Stimulated activated CD8-positive, alpha-beta memory T cell treated with anti-CD3 and anti-CD28 coated beads, Interleukin-4, amount 100 ng/mL, for 48 hours (primary cell): ENCODE data around the gene VARS2.
"Not testable (repeated sequence)": the region's sequence is repeated elsewhere in the genome, so short reads cannot be mapped to it uniquely, and the experiment has no call there.

Source experiments
- DNase-seq: peaks from one replicate; pipeline ENCODE4 v3.0.0-alpha.2; 2020

VARS2 gene

DNA sequence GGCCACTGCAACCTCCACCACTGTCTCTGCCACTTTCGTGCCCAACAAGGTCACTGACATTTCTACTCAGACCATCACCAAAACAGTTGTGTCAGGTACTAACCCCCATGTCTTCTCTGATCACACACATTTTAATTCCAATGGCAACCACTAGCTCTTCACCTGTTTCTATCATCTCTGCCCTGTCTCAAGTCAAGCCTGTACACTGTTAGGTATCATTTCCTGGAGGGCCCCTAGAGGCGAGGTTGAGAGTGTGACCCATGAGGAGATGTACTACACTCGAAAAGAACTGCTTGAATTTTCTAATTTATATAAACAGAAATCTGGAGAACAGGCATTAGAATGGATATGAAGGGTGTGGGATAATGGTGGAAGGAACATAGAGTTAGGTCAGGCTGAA, 52.1 kb downstream of the VARS2 start:
- no peak for DNase-seq

DNA sequence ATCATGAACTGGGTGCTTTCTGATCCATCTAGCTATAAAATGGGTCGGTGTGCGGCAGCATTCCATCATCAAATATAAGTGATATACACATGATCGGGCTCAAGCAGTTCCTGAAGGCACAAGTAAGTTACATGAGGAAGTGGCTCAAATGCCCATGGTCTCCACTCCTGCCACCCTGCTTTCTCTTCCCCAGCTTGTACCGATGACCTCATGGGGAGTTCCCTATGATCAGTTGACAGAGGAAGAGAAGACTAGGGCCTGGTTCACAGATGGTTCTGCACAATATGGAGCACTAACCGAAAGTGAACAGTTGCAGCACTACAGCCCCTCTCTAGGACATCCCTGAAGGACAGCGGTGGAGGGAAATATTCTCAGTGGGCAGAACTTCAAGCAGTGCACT, 55.1 kb downstream of the VARS2 start:
- DNase-seq = not testable (repeated sequence)

DNA sequence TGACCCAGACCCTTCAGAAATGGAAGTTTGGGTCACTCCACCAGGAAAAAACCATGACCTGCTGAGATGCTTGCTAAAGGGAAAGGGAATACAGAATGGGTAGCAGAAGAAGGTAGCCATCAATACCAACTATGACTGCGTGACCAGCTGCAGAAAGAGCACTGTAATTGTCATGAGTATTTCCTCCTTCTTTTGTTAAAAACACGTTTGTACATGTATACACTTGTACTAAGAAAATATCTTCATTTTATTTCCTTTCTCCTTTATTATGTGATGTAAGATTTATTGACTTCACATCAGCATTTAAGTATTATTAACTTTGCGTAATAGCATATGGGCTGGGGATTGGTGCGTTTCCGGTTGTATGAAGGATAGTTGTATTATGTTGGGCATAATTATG, 56.9 kb downstream of the VARS2 start:
- DNase-seq = no peak

DNA sequence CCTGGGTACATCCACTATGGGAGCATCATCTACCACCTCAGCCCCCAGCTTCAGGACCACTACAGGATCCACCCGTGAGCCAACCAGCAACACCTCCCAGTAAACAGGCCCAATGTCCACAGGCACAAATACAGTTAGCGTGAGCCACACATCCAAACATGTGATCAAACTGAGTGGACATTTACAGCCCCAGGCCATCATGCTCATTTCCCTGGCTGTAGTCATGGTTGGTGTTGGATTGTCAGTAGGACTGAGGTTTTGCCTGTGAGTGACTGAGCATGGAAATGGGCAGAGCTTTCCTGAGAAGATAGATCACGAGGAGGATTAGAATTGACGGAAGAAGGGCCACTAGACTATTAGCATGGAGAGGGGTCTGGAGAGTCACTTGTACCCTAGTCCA, 58.8 kb downstream of the VARS2 start:
- no peak for DNase-seq

DNA sequence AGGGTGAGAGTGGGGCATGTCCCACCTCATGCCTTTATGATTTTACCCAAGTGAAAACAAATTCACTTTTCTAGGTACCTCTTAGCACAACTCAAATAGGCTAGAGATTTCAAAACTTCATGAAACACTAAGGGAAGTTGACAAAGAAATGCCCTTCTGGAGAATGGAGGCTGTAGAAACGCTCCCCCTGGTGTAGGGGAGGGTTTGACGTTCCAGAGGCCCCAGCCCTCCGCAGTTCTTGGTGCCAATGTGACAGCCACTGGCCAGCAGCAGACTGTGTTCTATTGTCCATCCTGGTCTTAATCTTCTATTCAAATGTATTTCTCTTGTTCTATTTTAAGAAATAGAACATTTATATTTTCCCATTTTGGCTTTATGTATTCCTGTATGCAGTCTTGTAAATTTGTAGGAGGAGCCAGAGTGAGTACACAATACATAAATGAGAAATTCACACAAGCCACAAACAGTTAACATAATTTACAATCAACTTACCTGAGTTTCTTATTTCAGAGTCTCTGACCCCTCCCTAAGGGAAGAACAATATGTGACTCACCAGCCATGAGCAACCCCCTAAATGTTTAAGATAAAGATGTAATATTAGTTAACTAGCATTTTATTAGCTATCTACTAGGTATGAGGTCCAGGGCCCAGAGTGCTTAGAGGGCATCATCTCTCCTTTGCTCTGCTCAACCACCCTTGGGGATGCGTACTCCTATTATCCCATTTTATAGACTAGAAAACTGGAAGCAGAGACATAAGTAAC, 60.6 kb downstream of the VARS2 start:
- no peak for DNase-seq
